Tibial nerve (tissue), 4 donors: ENCODE results near the gene NFASC.

Experiments
- EP300 ChIP-seq, 2 donors: sonication (generic); formaldehyde crosslinking; IDR thresholded peaks; one replicate each; pipeline ENCODE4 v1.6.1; 2017; ENCODE audit warnings: antibody characterized with exemption in 2 of 2, mild to moderate bottlenecking in 1 of 2
- POLR2A ChIP-seq, 2 donors: fragments of 450-650 bp; IDR thresholded peaks; one replicate each; pipeline ENCODE4 v1.6.1; 2017; ENCODE audit warnings: antibody characterized with exemption in 2 of 2, mild to moderate bottlenecking in 2 of 2, moderate library complexity in 2 of 2
- TF ChIP-seq, protein P1 (sequence below), 5 experiments: fragments of 200-600 bp in 3 of 5; fragments of 450-650 bp in 2 of 5; sonication (generic) in 3 of 5; IDR thresholded peaks; one replicate each; pipeline ENCODE4 v1.5.1; 2016 to 2019; ENCODE audit warnings: antibody characterized with exemption in 5 of 5, mild to moderate bottlenecking in 3 of 5, moderate library complexity in 2 of 5

DNA sequence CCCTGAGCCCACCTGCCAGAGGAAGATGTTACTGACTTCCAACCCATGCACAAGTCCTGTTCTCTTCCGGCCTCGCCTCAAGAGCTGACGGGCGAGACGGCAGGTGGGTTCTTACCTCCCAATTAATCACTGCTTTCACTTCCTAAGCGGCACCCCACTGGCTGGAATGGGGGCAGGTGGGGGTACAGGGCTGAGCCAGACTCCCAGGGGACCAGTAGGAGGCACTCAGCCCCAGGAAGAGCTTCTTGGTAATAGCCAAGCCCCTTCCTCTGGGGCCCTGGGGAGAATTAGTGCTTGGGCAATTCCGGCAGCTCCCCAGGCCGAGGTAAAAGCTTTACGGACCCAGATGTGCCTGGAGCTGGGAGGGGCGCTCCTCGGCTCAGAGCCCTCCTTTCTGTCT is 182.0 kb downstream of the NFASC start:
- TF ChIP-seq, protein P1, sequence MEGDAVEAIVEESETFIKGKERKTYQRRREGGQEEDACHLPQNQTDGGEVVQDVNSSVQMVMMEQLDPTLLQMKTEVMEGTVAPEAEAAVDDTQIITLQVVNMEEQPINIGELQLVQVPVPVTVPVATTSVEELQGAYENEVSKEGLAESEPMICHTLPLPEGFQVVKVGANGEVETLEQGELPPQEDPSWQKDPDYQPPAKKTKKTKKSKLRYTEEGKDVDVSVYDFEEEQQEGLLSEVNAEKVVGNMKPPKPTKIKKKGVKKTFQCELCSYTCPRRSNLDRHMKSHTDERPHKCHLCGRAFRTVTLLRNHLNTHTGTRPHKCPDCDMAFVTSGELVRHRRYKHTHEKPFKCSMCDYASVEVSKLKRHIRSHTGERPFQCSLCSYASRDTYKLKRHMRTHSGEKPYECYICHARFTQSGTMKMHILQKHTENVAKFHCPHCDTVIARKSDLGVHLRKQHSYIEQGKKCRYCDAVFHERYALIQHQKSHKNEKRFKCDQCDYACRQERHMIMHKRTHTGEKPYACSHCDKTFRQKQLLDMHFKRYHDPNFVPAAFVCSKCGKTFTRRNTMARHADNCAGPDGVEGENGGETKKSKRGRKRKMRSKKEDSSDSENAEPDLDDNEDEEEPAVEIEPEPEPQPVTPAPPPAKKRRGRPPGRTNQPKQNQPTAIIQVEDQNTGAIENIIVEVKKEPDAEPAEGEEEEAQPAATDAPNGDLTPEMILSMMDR (IDR thresholded peaks at IDR 0.05), result no peak
- TF ChIP-seq POLR2A (IDR thresholded peaks at IDR 0.05) (no peak), EP300 (IDR thresholded peaks at IDR 0.05) (no peak)
